ENCODE data around the gene LCN6. TPM values are rescaled to one million over a fixed set of nuclear protein-coding genes. Genes with fewer than 3 reads are reported as not detected.

The LCN6 gene
- total and polyA plus RNA-seq, 12 donors, result 1.5 to 261 (median 4.6) TPM

DNA sequence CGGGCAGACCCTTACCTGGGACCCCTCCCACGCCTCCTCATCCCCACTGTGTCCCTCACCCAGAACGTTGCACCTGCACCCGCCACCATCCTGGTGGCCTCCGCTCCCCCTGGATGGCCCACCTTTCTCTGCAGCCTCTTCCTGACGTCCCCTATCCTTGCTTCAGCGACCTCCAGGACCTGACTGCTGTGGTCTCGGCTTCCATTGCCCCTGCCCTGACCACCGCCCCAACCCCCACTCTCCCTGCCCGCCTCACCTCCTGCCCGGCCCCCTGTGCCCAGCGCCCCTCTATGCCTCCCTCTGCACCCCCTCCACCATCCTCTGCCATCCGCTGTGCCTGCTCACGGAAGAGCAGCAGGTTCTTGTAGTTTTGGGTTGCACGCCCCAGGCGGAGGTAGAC lies 7.8 kb downstream of the LCN6 start:
- peak in 1 of 2 donors; percentile 9 for DNase-seq
- Histone ChIP-seq H3K4me1 (peaks cover 11 to 33% (median 22%) of the 10 kb centered on the region in 9 donors), H3K4me3 (no peak overlapping the region), H3K27ac (no peak overlapping the region), H3K9me3 (no peaks in the 10 kb centered on the region), H3K36me3 (no peaks in the 10 kb centered on the region), H3K27me3 (peaks cover 0 to 25% (median 19%) of the 10 kb centered on the region in 7 donors)
- WGBS, 2 donors, result 89 to 92% methylated on average over 16 of the region's 16 CpGs
- intact Hi-C loops (cut with DNase I), result no loop called here
- TF ChIP-seq, protein P1, sequence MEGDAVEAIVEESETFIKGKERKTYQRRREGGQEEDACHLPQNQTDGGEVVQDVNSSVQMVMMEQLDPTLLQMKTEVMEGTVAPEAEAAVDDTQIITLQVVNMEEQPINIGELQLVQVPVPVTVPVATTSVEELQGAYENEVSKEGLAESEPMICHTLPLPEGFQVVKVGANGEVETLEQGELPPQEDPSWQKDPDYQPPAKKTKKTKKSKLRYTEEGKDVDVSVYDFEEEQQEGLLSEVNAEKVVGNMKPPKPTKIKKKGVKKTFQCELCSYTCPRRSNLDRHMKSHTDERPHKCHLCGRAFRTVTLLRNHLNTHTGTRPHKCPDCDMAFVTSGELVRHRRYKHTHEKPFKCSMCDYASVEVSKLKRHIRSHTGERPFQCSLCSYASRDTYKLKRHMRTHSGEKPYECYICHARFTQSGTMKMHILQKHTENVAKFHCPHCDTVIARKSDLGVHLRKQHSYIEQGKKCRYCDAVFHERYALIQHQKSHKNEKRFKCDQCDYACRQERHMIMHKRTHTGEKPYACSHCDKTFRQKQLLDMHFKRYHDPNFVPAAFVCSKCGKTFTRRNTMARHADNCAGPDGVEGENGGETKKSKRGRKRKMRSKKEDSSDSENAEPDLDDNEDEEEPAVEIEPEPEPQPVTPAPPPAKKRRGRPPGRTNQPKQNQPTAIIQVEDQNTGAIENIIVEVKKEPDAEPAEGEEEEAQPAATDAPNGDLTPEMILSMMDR (IDR thresholded peaks at IDR 0.05), result no peak
- peak in 1 of 8 donors; percentile 4 for ATAC-seq

- WGBS, 2 donors, result 91 to 93% methylated on average over 11 of the region's 11 CpGs
- H3K9me3 ChIP-seq, result no peaks in the 10 kb centered on the region
- intact Hi-C loops (cut with DNase I), result no loop called here
- ATAC-seq, result no peak
- no peak overlapping the region for H3K4me3 ChIP-seq
- TF ChIP-seq, protein P1 (IDR thresholded peaks at IDR 0.05), result no peak
- H3K27ac ChIP-seq, result no peak overlapping the region
- H3K4me1 ChIP-seq, result peaks cover 11 to 28% (median 21%) of the 10 kb centered on the region in 9 donors
- peaks cover 0 to 25% (median 19%) of the 10 kb centered on the region in 7 donors for H3K27me3 ChIP-seq
- peak in 1 of 2 donors; percentile 9 for DNase-seq
- no peaks in the 10 kb centered on the region for H3K36me3 ChIP-seq
Measured at GRCh38 chr9:136740069-136740468, 8.3 kb downstream of the LCN6 start.

DNA sequence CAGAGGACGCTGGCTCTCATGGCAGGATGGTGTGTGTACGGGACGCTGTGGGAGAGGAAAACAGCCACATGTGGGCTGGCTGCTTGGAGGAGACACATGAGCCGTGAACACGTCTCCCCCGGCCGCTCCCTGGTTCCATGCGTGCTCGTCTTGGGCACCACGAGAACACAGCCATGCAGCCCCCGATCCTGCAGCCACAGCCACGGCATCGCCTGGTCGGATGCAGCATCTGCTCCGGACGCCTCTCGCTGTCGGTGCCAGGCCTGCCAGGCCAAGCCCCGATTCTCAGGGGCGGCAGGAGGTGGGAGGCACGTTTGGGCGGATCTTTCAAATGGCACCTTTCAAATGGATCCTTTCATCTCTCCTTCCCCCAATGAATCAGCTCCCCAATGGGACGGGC lies 8.8 kb downstream of the LCN6 start:
- intact Hi-C loops (cut with DNase I), result no loop called here
- DNase-seq (peak in 1 of 2 donors; percentile 10), ATAC-seq (no peak)
- Histone ChIP-seq H3K4me3 (no peak overlapping the region), H3K27me3 (peaks cover 0 to 25% (median 19%) of the 10 kb centered on the region in 7 donors), H3K9me3 (no peaks in the 10 kb centered on the region), H3K4me1 (peaks cover 11 to 27% (median 21%) of the 10 kb centered on the region in 9 donors), H3K27ac (no peak overlapping the region), H3K36me3 (no peaks in the 10 kb centered on the region)
- TF ChIP-seq, protein P1 (IDR thresholded peaks at IDR 0.05), result no peak
- 77 to 89% methylated on average over 23 of the region's 23 CpGs for WGBS, 2 donors

DNA sequence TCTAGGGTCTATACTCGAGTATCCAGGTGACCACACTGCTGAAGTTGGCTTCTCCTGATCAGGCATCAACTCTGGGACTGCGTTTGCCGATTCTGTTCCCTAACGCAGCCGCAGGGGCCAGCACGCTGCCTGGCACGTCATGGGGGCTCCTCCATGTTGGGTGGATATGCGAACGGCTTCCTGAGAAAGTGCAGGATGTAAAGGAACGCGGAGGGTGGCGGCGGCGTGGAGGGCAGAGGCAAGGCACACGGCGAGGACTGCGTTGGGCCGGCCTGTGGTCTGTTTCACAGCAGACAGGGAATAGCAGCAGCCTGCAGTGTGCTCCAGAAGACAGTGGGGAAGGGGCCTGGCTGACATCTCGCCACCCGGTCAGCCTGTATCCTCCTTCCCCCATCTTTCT lies 9.4 kb downstream of the LCN6 start:
- H3K4me1 ChIP-seq, result peaks cover 11 to 27% (median 21%) of the 10 kb centered on the region in 9 donors
- ATAC-seq (no peak), DNase-seq (peak in 1 of 2 donors; percentile 10)
- no peaks in the 10 kb centered on the region for H3K36me3 ChIP-seq
- TF ChIP-seq, protein P1 (IDR thresholded peaks at IDR 0.05), result no peak
- H3K9me3 ChIP-seq, result no peaks in the 10 kb centered on the region
- intact Hi-C loops (cut with DNase I), result no loop called here
- peaks cover 0 to 25% (median 19%) of the 10 kb centered on the region in 7 donors for H3K27me3 ChIP-seq
- no peak overlapping the region for H3K27ac ChIP-seq
- H3K4me3 ChIP-seq, result no peak overlapping the region
- 91 to 93% methylated on average over 20 of the region's 20 CpGs for WGBS, 2 donors

All from heart right ventricle (tissue), 16 donors.